Bronchial epithelial cell (primary cell): ENCODE results near the gene ABHD11. TPM values are rescaled to one million over a fixed set of nuclear protein-coding genes. Genes with fewer than 3 reads are reported as not detected.

Source experiments
- DNase-seq: peaks from one replicate; pipeline ENCODE4 v3.0.0-alpha.2; 2010; ENCODE audit warnings: low read depth
- FAIRE-seq: peaks from 2 replicates; lab custom pipeline; 2011; peaks lifted over from hg19 to GRCh38; lab: Jason Lieb, UNC
- H3K27me3 ChIP-seq: 2 replicates; pipeline ENCODE4 v1.5.1; 2011; ENCODE audit warnings: low read length; ENCODE audit not compliant: control insufficient read depth, insufficient read depth
- H3K36me3 ChIP-seq: 2 replicates; pipeline ENCODE4 v1.5.1; 2011; ENCODE audit warnings: low read length; ENCODE audit not compliant: control insufficient read depth, insufficient read depth
- H3K4me3 ChIP-seq: 2 replicates; pipeline ENCODE4 v1.5.1; 2011; ENCODE audit warnings: mild to moderate bottlenecking, low read depth, low read length, control low read depth
- CTCF ChIP-seq: IDR thresholded peaks from 2 replicates; pipeline ENCODE4 v1.5.1; 2011; ENCODE audit warnings: mild to moderate bottlenecking, moderate library complexity, low read length, control low read depth, inconsistent platforms; ENCODE audit not compliant: insufficient read depth, severe bottlenecking
- total RNA-seq: library from RNA; depleted of rRNA; stranded (reverse); fragments of >200 nt; gene quantifications from 2 replicates; pipeline ENCODE4 v1.2.1, GENCODE V29; 2014

Gene ABHD11
- total RNA-seq, 1 donor from 2014 or later = 7.1 TPM

GRCh38 chr7:73699370-73700068, 39.1 kb downstream of the ABHD11 start:
- DNase-seq (no peak), FAIRE-seq (no peak)
- Histone ChIP-seq H3K36me3 (peaks cover 40% of the 10 kb centered on the region), H3K4me3 (no peak overlapping the region), H3K27me3 (no peaks in the 10 kb centered on the region)
- no peak for TF ChIP-seq CTCF

- no peak overlapping the region for H3K4me3 ChIP-seq
- no peak for FAIRE-seq
- H3K27me3 ChIP-seq = no peaks in the 10 kb centered on the region
- TF ChIP-seq CTCF = no peak
- H3K36me3 ChIP-seq = peaks cover 47% of the 10 kb centered on the region
- DNase-seq = no peak
These were observed 40.2 kb downstream of the ABHD11 start for GRCh38 chr7:73698410-73698809.

GRCh38 chr7:73696372-73696771, 42.2 kb downstream of the ABHD11 start:
- Histone ChIP-seq H3K4me3 (no peak overlapping the region), H3K27me3 (no peaks in the 10 kb centered on the region), H3K36me3 (peaks cover 53% of the 10 kb centered on the region)
- FAIRE-seq (no peak), DNase-seq (no peak)
- no peak for TF ChIP-seq CTCF

- Histone ChIP-seq H3K36me3 (peaks cover 36% of the 10 kb centered on the region), H3K4me3 (no peak overlapping the region), H3K27me3 (no peaks in the 10 kb centered on the region)
- FAIRE-seq (no peak), DNase-seq (no peak)
- no peak for TF ChIP-seq CTCF
These were observed 48.0 kb downstream of the ABHD11 start for GRCh38 chr7:73690646-73691045.

- H3K27me3 ChIP-seq = no peaks in the 10 kb centered on the region
- no peak for TF ChIP-seq CTCF
- DNase-seq (no peak), FAIRE-seq (no peak)
- H3K36me3 ChIP-seq = peaks cover 24% of the 10 kb centered on the region
- no peak overlapping the region for H3K4me3 ChIP-seq
These were observed 50.3 kb downstream of the ABHD11 start for GRCh38 chr7:73688288-73688687.

Other genes starting within 250 kb of the ABHD11 start
- 42.4 and 55.8 TPM in 2 replicates for gene BAZ1B, start 216.5 kb downstream of the ABHD11 start, total RNA-seq
- 21.3 and 23.6 TPM in 2 replicates for gene BCL7B, start 181.1 kb downstream of the ABHD11 start, total RNA-seq
- 63.4 and 78.7 TPM in 2 replicates for gene TBL2, start 160.2 kb downstream of the ABHD11 start, total RNA-seq
- gene MLXIPL, start 114.3 kb downstream of the ABHD11 start, total RNA-seq = under 0.01 TPM in 1 of 2 replicates, not detected in the other
- 1.0 and 2.4 TPM in 2 replicates for gene VPS37D, start 71.0 kb downstream of the ABHD11 start, total RNA-seq
- gene DNAJC30, start 55.3 kb downstream of the ABHD11 start, total RNA-seq = 0.79 and 1.2 TPM in 2 replicates
- 97.9 and 104 TPM in 2 replicates for gene BUD23, start 55.2 kb downstream of the ABHD11 start, total RNA-seq
- gene STX1A, start 19.1 kb downstream of the ABHD11 start, total RNA-seq = 7.3 and 12.4 TPM in 2 replicates
- not detected in 2 replicates for gene CLDN3, start 31.5 kb upstream of the ABHD11 start, total RNA-seq
- gene CLDN4, start 92.2 kb upstream of the ABHD11 start, total RNA-seq = 55.5 and 126 TPM in 2 replicates
- 0.26 and 3.3 TPM in 2 replicates for gene METTL27, start 103.7 kb upstream of the ABHD11 start, total RNA-seq
- not detected in 2 replicates for gene TMEM270, start 122.4 kb upstream of the ABHD11 start, total RNA-seq